Chondrocyte (in vitro differentiated cells): ENCODE measurements around the gene STKLD1. TPM values are rescaled to one million over a fixed set of nuclear protein-coding genes. Genes with fewer than 3 reads are reported as not detected.

Source experiments
- DNase-seq: peaks from one replicate; pipeline ENCODE4 v3.0.0; 2021; ENCODE audit warnings: mixed read lengths, low spot score
- H3K27ac Mint-ChIP-seq: one replicate; pipeline ENCODE4 v1.8.0; 2021; ENCODE audit warnings: mild to moderate bottlenecking, moderate library complexity, mixed read lengths; ENCODE audit not compliant: unreplicated experiment
- H3K27me3 Mint-ChIP-seq: 2 replicates; pipeline ENCODE4 v1.8.0; 2021; ENCODE audit warnings: low read depth, mixed read lengths
- H3K36me3 Mint-ChIP-seq: 2 replicates; pipeline ENCODE4 v1.8.0; 2021; ENCODE audit warnings: low read depth, mixed read lengths
- H3K4me1 Mint-ChIP-seq: 2 replicates; pipeline ENCODE4 v1.8.0; 2021; ENCODE audit warnings: low read depth, mild to moderate bottlenecking, mixed read lengths
- H3K4me3 Mint-ChIP-seq: one replicate; pipeline ENCODE4 v1.8.0; 2021; ENCODE audit warnings: mild to moderate bottlenecking, moderate library complexity, mixed read lengths; ENCODE audit not compliant: unreplicated experiment
- H3K9me3 Mint-ChIP-seq: 2 replicates; pipeline ENCODE4 v1.8.0; 2021; ENCODE audit warnings: low read depth, mixed read lengths
- CTCF ChIP-seq: fragments of 200-600 bp; sonication (generic); IDR thresholded peaks from 2 replicates; pipeline ENCODE4 v1.5.0; 2021; ENCODE audit warnings: antibody characterized with exemption, mild to moderate bottlenecking, moderate library complexity
- total RNA-seq: library from RNA; stranded (reverse); gene quantifications from 3 replicates; pipeline ENCODE4 v1.2.1, GENCODE V29; 2021

Gene STKLD1
- total RNA-seq, 1 donor from 2014 or later: 1.8 TPM

GRCh38 chr9:133440874-133441273 is 64.7 kb downstream of the STKLD1 start:
- H3K36me3 Mint-ChIP-seq: no peaks in the 10 kb centered on the region
- peaks cover 3% of the 10 kb centered on the region for H3K27me3 Mint-ChIP-seq
- no peak overlapping the region for H3K27ac Mint-ChIP-seq
- no peaks in the 10 kb centered on the region for H3K9me3 Mint-ChIP-seq
- DNase-seq: no peak
- H3K4me3 Mint-ChIP-seq: no peak overlapping the region
- no peaks in the 10 kb centered on the region for H3K4me1 Mint-ChIP-seq
- no peak for TF ChIP-seq CTCF

- H3K9me3 Mint-ChIP-seq: no peaks in the 10 kb centered on the region
- no peak for TF ChIP-seq CTCF
- no peak for DNase-seq
- H3K36me3 Mint-ChIP-seq: no peaks in the 10 kb centered on the region
- no peaks in the 10 kb centered on the region for H3K4me1 Mint-ChIP-seq
- H3K4me3 Mint-ChIP-seq: no peak overlapping the region
- no peak overlapping the region for H3K27ac Mint-ChIP-seq
- peaks cover 9% of the 10 kb centered on the region for H3K27me3 Mint-ChIP-seq
These were observed 65.4 kb downstream of the STKLD1 start for GRCh38 chr9:133441571-133441970.

GRCh38 chr9:133443248-133443647 is 67.1 kb downstream of the STKLD1 start:
- Mint-ChIP-seq H3K4me1 (no peaks in the 10 kb centered on the region), H3K9me3 (no peaks in the 10 kb centered on the region), H3K4me3 (no peak overlapping the region), H3K36me3 (no peaks in the 10 kb centered on the region), H3K27ac (no peak overlapping the region), H3K27me3 (peaks cover 12% of the 10 kb centered on the region)
- no peak for TF ChIP-seq CTCF
- DNase-seq: no peak

- Mint-ChIP-seq H3K4me3 (no peak overlapping the region), H3K4me1 (no peaks in the 10 kb centered on the region), H3K9me3 (no peaks in the 10 kb centered on the region), H3K27ac (no peak overlapping the region), H3K27me3 (peaks cover 12% of the 10 kb centered on the region), H3K36me3 (no peaks in the 10 kb centered on the region)
- no peak for DNase-seq
- no peak for TF ChIP-seq CTCF
These were observed 67.8 kb downstream of the STKLD1 start for GRCh38 chr9:133443982-133444381.

- no peak overlapping the region for H3K4me3 Mint-ChIP-seq
- no peak for TF ChIP-seq CTCF
These were observed 69.3 kb downstream of the STKLD1 start for GRCh38 chr9:133445293-133445969.

More at GRCh38 chr9:133445293-133445969, 69.3 kb downstream of the STKLD1 start:
- no peak for DNase-seq
- H3K27me3 Mint-ChIP-seq: peaks cover 12% of the 10 kb centered on the region
- H3K4me1 Mint-ChIP-seq: no peaks in the 10 kb centered on the region
- H3K9me3 Mint-ChIP-seq: no peaks in the 10 kb centered on the region
- H3K27ac Mint-ChIP-seq: no peak overlapping the region
- no peaks in the 10 kb centered on the region for H3K36me3 Mint-ChIP-seq
